Caco-2 (cell line): ENCODE data around the gene SELENOT. TPM values are rescaled to one million over a fixed set of nuclear protein-coding genes. Genes with fewer than 3 reads are reported as not detected.

Experiments used
- BruUV-seq: library from RNA; stranded (reverse); fragments of 400-500 nt; replicated peaks from 2 replicates; lab custom pipeline; 2021; lab: Mats Ljungman, UMichigan
- CTCF ChIA-PET: fragments of 300-600 bp; sonication (Branson Sonifier 250); formaldehyde crosslinking; loops from one replicate; lab custom pipeline; 2022; ENCODE audit warnings: antibody characterized with exemption; lab: Charles Lee
- POLR2A ChIA-PET: fragments of 300-600 bp; sonication (Branson Sonifier 250); formaldehyde crosslinking; loops from one replicate; lab custom pipeline; 2022; ENCODE audit warnings: antibody characterized with exemption; lab: Charles Lee
- DNase-seq, 2 experiments: peaks; one replicate each; pipeline versions ENCODE4 v3.0.0 to v3.0.0-alpha.2; 2020 to 2022
- H3K27me3 ChIP-seq: replicated peaks from 2 replicates; pipeline ENCODE4 v1.6.0; 2011; ENCODE audit warnings: low read length; ENCODE audit not compliant: control insufficient read depth, insufficient read depth
- H3K36me3 ChIP-seq: 2 replicates; pipeline ENCODE4 v1.5.1; 2011; ENCODE audit warnings: low read length; ENCODE audit not compliant: control insufficient read depth, insufficient read depth
- H3K4me1 ChIP-seq: fragments of 250-450 bp; sonication (Bioruptor Pico); 2 replicates; pipeline ENCODE4 v1.5.1; 2020; ENCODE audit warnings: mild to moderate bottlenecking
- H3K4me3 ChIP-seq: 2 replicates; pipeline ENCODE4 v1.5.1; 2011; ENCODE audit warnings: low read depth, mild to moderate bottlenecking, control low read depth, low read length
- H3K9me3 ChIP-seq: fragments of 250-450 bp; sonication (Bioruptor Pico); 2 replicates; pipeline ENCODE4 v1.5.1; 2020; ENCODE audit warnings: mild to moderate bottlenecking, moderate library complexity
- H3K27ac Mint-ChIP-seq: one replicate; pipeline ENCODE4 v1.8.0; 2022; ENCODE audit warnings: mixed read lengths; ENCODE audit not compliant: unreplicated experiment
- H3K27me3 Mint-ChIP-seq: one replicate; pipeline ENCODE4 v1.8.0; 2022; ENCODE audit warnings: mixed read lengths; ENCODE audit not compliant: insufficient read depth, unreplicated experiment
- H3K36me3 Mint-ChIP-seq: one replicate; pipeline ENCODE4 v1.8.0; 2022; ENCODE audit warnings: mild to moderate bottlenecking, mixed read lengths; ENCODE audit not compliant: insufficient read depth, unreplicated experiment
- H3K4me1 Mint-ChIP-seq: one replicate; pipeline ENCODE4 v1.8.0; 2022; ENCODE audit warnings: low read depth, mixed read lengths; ENCODE audit not compliant: unreplicated experiment
- H3K4me3 Mint-ChIP-seq: one replicate; pipeline ENCODE4 v1.8.0; 2022; ENCODE audit warnings: mild to moderate bottlenecking, moderate library complexity, mixed read lengths; ENCODE audit not compliant: unreplicated experiment
- H3K9me3 Mint-ChIP-seq: one replicate; pipeline ENCODE4 v1.8.0; 2022; ENCODE audit warnings: mixed read lengths; ENCODE audit not compliant: unreplicated experiment
- intact Hi-C: fragments of 100-400 bp; cut with micrococcal nuclease; formaldehyde crosslinking; loops from one replicate; pipeline ENCODE4 v1.10.0; 2022; ENCODE audit not compliant: unreplicated experiment
- total RNA-seq: library from RNA; stranded (reverse); gene quantifications from 2 replicates; pipeline ENCODE4 v1.2.3, GENCODE V29; 2022
- TF ChIP-seq, protein P1 (sequence below), 2 experiments: fragments of 200-600 bp in 1 of 2; IDR thresholded peaks; 1 replicate in 1 of 2; 2 replicates in 1 of 2; pipeline versions ENCODE4 v1.5.1 to v1.8.0; 2011 to 2022; ENCODE audit warnings: antibody characterized with exemption in 1 of 2, control low read depth in 1 of 2, inconsistent platforms in 1 of 2, low read depth in 1 of 2, low read length in 1 of 2, mild to moderate bottlenecking in 1 of 2, moderate library complexity in 1 of 2; ENCODE audit not compliant: insufficient read depth in 1 of 2, severe bottlenecking in 1 of 2, unreplicated experiment in 1 of 2

SELENOT gene
- total RNA-seq, 1 experiment from 2014 or later = 124 TPM

- H3K4me1 Mint-ChIP-seq = no peaks in the 10 kb centered on the region
- H3K27ac Mint-ChIP-seq = no peak overlapping the region
- TF ChIP-seq, protein P1, sequence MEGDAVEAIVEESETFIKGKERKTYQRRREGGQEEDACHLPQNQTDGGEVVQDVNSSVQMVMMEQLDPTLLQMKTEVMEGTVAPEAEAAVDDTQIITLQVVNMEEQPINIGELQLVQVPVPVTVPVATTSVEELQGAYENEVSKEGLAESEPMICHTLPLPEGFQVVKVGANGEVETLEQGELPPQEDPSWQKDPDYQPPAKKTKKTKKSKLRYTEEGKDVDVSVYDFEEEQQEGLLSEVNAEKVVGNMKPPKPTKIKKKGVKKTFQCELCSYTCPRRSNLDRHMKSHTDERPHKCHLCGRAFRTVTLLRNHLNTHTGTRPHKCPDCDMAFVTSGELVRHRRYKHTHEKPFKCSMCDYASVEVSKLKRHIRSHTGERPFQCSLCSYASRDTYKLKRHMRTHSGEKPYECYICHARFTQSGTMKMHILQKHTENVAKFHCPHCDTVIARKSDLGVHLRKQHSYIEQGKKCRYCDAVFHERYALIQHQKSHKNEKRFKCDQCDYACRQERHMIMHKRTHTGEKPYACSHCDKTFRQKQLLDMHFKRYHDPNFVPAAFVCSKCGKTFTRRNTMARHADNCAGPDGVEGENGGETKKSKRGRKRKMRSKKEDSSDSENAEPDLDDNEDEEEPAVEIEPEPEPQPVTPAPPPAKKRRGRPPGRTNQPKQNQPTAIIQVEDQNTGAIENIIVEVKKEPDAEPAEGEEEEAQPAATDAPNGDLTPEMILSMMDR (IDR thresholded peaks at IDR 0.05; ENCODE audit: insufficient read depth in 1 of 2, low read depth in 1 of 2, low read length in 1 of 2, severe bottlenecking in 1 of 2, unreplicated experiment in 1 of 2) = no peak
- no TSS peak for BruUV-seq
- no peaks in the 10 kb centered on the region for H3K9me3 ChIP-seq
- no peaks in the 10 kb centered on the region for H3K27me3 Mint-ChIP-seq
- intact Hi-C loops = no loop called here
- POLR2A ChIA-PET = no interaction called here
- no peak for DNase-seq
- H3K9me3 Mint-ChIP-seq = no peaks in the 10 kb centered on the region
- 0 out of 2 replicates have a peak, but pooled peaks cover 2% of the 10 kb centered on the region for H3K36me3 ChIP-seq
- no peaks in the 10 kb centered on the region for H3K27me3 ChIP-seq
- no peak overlapping the region for H3K4me3 ChIP-seq
- H3K4me3 Mint-ChIP-seq = no peak overlapping the region
- CTCF ChIA-PET = no interaction called here
- peaks cover 45% of the 10 kb centered on the region for H3K36me3 Mint-ChIP-seq
- no peaks in the 10 kb centered on the region for H3K4me1 ChIP-seq
Measured at GRCh38 chr3:150582620-150583019, 20.5 kb upstream of the SELENOT start.

DNA sequence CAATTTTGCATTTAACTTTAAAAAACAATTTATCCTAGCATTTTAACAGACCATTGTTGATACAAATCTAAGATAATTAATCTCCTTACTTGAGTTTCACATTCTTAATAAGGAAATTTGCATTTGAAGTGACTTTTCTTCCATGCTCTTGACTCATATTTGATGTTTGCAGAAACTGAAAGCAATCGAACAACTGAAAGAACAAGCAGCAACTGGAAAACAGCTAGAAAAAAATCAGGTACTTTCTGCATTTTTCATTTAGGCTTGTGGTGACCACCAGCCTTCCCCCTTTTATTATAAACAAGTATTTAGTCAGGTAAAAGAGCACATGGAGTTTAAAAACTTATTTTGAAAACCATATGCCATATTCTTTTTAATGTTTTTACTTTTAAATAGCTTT, 20.1 kb upstream of the SELENOT start:
- no TSS peak for BruUV-seq
- Mint-ChIP-seq H3K27me3 (no peaks in the 10 kb centered on the region), H3K4me3 (no peak overlapping the region), H3K27ac (no peak overlapping the region), H3K9me3 (no peaks in the 10 kb centered on the region), H3K4me1 (no peaks in the 10 kb centered on the region), H3K36me3 (peaks cover 41% of the 10 kb centered on the region)
- no peaks in the 10 kb centered on the region for H3K9me3 ChIP-seq
- ChIA-PET CTCF (no interaction called here), POLR2A (no interaction called here)
- no peaks in the 10 kb centered on the region for H3K27me3 ChIP-seq
- no peaks in the 10 kb centered on the region for H3K4me1 ChIP-seq
- TF ChIP-seq, protein P1 (IDR thresholded peaks at IDR 0.05; ENCODE audit: insufficient read depth in 1 of 2, low read depth in 1 of 2, low read length in 1 of 2, severe bottlenecking in 1 of 2, unreplicated experiment in 1 of 2) = no peak
- no peak overlapping the region for H3K4me3 ChIP-seq
- intact Hi-C loops = no loop called here
- DNase-seq = no peak
- H3K36me3 ChIP-seq = peaks cover 2% of the 10 kb centered on the region; the same call in 1 of the 2 replicates

DNA sequence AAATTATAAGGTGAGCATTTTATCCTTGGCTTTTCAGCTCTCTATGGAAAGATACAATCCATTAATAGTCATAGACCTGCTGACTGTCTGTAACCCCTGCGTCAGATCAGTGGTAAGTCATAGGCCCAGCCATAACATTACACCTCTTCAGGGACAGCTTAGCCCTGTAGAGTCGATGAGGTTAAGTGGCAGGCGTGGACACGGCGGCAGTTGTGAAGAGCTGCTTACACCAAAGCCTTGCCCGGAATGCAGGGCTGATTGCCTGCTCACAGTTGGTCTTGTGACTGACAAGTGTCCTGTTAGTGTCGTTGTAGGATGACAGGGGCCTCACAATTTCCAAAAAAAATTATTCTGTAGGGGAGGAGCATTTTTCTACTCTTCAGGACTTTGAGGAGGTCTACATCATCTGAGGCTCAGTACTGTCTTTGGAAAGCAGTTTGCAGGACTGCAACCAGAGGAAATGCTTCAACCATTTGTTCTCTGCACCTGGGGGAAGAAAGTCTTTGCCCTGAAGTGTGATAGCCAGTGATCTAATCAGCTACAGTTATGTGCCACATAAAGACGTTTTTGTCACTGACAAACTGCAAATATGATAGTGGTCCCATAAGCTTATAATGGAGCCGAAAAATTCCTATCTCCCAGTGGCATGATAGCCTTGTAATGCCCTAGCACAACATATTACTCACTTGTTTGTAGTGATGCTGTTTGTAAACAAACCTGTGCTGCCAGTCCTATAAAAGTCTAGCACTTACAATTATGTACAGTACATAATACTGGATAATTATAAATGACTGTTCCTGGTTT, 14.9 kb upstream of the SELENOT start:
- peaks cover 23% of the 10 kb centered on the region for H3K36me3 Mint-ChIP-seq
- no peak for DNase-seq
- POLR2A ChIA-PET = no interaction called here

More for the DNA sequence above, 14.9 kb upstream of the SELENOT start:
- Histone ChIP-seq H3K27me3 (no peaks in the 10 kb centered on the region), H3K36me3 (peaks cover 2% of the 10 kb centered on the region; the same call in 1 of the 2 replicates), H3K4me1 (peaks cover 5% of the 10 kb centered on the region; the same call in 1 of the 2 replicates), H3K9me3 (no peaks in the 10 kb centered on the region), H3K4me3 (no peak overlapping the region)
- no TSS peak for BruUV-seq
- intact Hi-C loops = no loop called here
- Mint-ChIP-seq H3K27me3 (no peaks in the 10 kb centered on the region), H3K4me3 (no peak overlapping the region), H3K4me1 (peaks cover 5% of the 10 kb centered on the region), H3K9me3 (no peaks in the 10 kb centered on the region), H3K27ac (no peak overlapping the region)
- CTCF ChIA-PET = no interaction called here
- TF ChIP-seq, protein P1 (IDR thresholded peaks at IDR 0.05; ENCODE audit: insufficient read depth in 1 of 2, low read depth in 1 of 2, low read length in 1 of 2, severe bottlenecking in 1 of 2, unreplicated experiment in 1 of 2) = no peak
